AG04450 (cell line): ENCODE results near the gene CENPI. TPM values are rescaled to one million over a fixed set of nuclear protein-coding genes. Genes with fewer than 3 reads are reported as not detected.
A peak's percentile ranks its signal among the peaks of the same experiment; 100 is the strongest.
"Not testable (repeated sequence)": the region's sequence is repeated elsewhere in the genome, so short reads cannot be mapped to it uniquely, and the experiment has no call there.

Experiments used
- CTCF ChIA-PET: fragments of 300-600, 350-600 bp; formaldehyde crosslinking; extraction: SDS; loops from one replicate; lab custom pipeline; 2022; ENCODE audit warnings: antibody characterized with exemption, inconsistent platforms; lab: Charles Lee
- POLR2A ChIA-PET: fragments of 350-600 bp; formaldehyde crosslinking; extraction: SDS; loops from one replicate; lab custom pipeline; 2021; ENCODE audit warnings: antibody characterized with exemption, inconsistent platforms; lab: Yijun Ruan, JAX
- DNase-seq: peaks from one replicate; pipeline ENCODE4 v3.0.0-alpha.2; 2011; ENCODE audit warnings: low read depth, low spot score
- H3K27ac ChIP-seq: one replicate; pipeline ENCODE4 v1.5.1; 2012; ENCODE audit warnings: low read depth, low read length, control low read depth
- H3K27me3 ChIP-seq: one replicate; pipeline ENCODE4 v1.6.0; 2012; ENCODE audit warnings: low read length; ENCODE audit not compliant: control insufficient read depth, insufficient read depth
- H3K4me3 ChIP-seq: 2 replicates; pipeline ENCODE4 v1.5.1; 2011; ENCODE audit warnings: mild to moderate bottlenecking, low read depth, low read length, control low read depth
- H3K9me3 ChIP-seq: 2 replicates; pipeline ENCODE4 v1.5.1; 2012; ENCODE audit warnings: low read length; ENCODE audit not compliant: control insufficient read depth, insufficient read depth
- polyA minus RNA-seq: library from RNA; depleted of rRNA, polyadenylated mRNA; stranded (reverse); fragments of >200 nt; gene quantifications from 2 replicates; pipeline ENCODE4 v1.2.3, GENCODE V29; 2011; rRNA and poly(A)+ RNA removed
- polyA plus RNA-seq: library from polyadenylated mRNA; depleted of rRNA; stranded (reverse); fragments of >200 nt; gene quantifications from 2 replicates; pipeline ENCODE4 v1.2.3, GENCODE V29; 2011; rRNA removed
- TF ChIP-seq, protein P1 (sequence below): IDR thresholded peaks from 2 replicates; pipeline ENCODE4 v1.5.1; 2011; ENCODE audit warnings: low read depth, low read length, control low read depth, inconsistent platforms

Gene CENPI, protein sequence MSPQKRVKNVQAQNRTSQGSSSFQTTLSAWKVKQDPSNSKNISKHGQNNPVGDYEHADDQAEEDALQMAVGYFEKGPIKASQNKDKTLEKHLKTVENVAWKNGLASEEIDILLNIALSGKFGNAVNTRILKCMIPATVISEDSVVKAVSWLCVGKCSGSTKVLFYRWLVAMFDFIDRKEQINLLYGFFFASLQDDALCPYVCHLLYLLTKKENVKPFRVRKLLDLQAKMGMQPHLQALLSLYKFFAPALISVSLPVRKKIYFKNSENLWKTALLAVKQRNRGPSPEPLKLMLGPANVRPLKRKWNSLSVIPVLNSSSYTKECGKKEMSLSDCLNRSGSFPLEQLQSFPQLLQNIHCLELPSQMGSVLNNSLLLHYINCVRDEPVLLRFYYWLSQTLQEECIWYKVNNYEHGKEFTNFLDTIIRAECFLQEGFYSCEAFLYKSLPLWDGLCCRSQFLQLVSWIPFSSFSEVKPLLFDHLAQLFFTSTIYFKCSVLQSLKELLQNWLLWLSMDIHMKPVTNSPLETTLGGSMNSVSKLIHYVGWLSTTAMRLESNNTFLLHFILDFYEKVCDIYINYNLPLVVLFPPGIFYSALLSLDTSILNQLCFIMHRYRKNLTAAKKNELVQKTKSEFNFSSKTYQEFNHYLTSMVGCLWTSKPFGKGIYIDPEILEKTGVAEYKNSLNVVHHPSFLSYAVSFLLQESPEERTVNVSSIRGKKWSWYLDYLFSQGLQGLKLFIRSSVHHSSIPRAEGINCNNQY
- polyA plus RNA-seq (3.7 and 5.0 TPM in 2 replicates), polyA minus RNA-seq (8.3 and 9.1 TPM in 2 replicates)

GRCh38 chrX:101097546-101098453, at the start of gene CENPI:
TSS of gene CENPI (plus strand) at chrX:101098204. CDS start at chrX:101101071, 2,867 bp downstream.
- ChIA-PET CTCF (interaction anchor here (0.5 kb wide), 1 partner anchor 272 kb away, joined by 3 read pairs; no protein-coding TSS in a partner anchor), POLR2A (interaction anchor here (0.5 to 1.0 kb wide), 2 partner anchors 9 to 28 kb away, joined by 3 to 8 read pairs; no protein-coding TSS in a partner anchor)
- H3K27ac ChIP-seq = peak within 1 kb of the TSS; percentile 57
- H3K9me3 ChIP-seq = no peaks in the 10 kb centered on the region
- peak within 1 kb of the TSS; percentile 66 for H3K4me3 ChIP-seq
- TF ChIP-seq, protein P1, sequence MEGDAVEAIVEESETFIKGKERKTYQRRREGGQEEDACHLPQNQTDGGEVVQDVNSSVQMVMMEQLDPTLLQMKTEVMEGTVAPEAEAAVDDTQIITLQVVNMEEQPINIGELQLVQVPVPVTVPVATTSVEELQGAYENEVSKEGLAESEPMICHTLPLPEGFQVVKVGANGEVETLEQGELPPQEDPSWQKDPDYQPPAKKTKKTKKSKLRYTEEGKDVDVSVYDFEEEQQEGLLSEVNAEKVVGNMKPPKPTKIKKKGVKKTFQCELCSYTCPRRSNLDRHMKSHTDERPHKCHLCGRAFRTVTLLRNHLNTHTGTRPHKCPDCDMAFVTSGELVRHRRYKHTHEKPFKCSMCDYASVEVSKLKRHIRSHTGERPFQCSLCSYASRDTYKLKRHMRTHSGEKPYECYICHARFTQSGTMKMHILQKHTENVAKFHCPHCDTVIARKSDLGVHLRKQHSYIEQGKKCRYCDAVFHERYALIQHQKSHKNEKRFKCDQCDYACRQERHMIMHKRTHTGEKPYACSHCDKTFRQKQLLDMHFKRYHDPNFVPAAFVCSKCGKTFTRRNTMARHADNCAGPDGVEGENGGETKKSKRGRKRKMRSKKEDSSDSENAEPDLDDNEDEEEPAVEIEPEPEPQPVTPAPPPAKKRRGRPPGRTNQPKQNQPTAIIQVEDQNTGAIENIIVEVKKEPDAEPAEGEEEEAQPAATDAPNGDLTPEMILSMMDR = no peak
- no peaks in the 10 kb centered on the region for H3K27me3 ChIP-seq
- peak; percentile 69 for DNase-seq

- ChIA-PET POLR2A (no interaction called here), CTCF (interaction anchor here (0.6 kb wide), 1 partner anchor 340 kb away, joined by 3 read pairs; the partner anchor contains the start of gene RPL36A)
- TF ChIP-seq, protein P1 = no peak
- Histone ChIP-seq H3K27me3 (no peaks in the 10 kb centered on the region), H3K4me3 (peak overlapping the region; percentile 68), H3K9me3 (no peaks in the 10 kb centered on the region), H3K27ac (peak overlapping the region; percentile 75)
- no peak for DNase-seq
These were observed 46.9 kb upstream of the CENPI start for GRCh38 chrX:101051153-101051548.

DNA sequence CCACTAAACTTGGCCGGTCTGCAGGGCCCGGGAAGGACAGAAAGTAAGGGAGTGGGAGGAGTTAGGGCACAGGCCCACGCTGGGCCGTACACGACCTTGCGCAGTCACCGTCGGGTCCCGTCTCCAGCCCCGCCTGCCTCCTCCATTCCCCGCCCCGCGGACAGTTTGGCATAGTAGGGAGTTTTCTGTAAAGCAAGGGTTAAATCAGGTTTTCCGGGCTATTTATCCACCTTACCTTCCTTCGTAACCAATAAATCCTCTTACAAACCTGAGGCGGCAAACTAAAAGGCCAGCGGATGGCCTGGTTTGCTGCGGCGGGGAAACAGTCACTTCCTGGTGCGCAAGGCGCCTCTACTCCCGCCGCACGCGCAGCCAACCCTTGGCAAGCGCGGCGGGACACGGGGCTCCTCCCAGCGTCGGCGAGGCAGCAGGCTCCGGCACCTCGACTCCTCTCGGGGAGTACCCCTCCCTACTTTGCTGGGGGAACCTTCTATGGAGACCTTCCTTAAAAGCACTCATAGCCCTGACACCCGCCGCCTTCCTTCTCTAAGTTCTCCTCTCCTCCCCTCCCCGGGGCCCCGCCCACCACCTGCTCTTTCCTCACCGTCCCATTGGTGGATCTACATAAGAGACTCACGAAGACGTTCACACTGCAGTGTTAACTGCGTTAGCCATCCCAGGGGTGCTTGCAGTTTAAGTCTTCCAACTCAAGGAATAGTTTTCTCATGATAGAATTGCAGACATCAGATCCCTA, 46.3 kb upstream of the CENPI start, which contains the start of gene TRMT2B:
Gene TRMT2B (minus strand): TSS at position 563 of the 754 bp plus-strand sequence. CDS start 9,822 bp downstream, outside the sequence.
- H3K27me3 ChIP-seq = no peaks in the 10 kb centered on the region
- peak; percentile 10 for DNase-seq
- H3K4me3 ChIP-seq = peak within 1 kb of the TSS; percentile 68
- H3K27ac ChIP-seq = peak within 1 kb of the TSS; percentile 75
- ChIA-PET CTCF (no interaction called here), POLR2A (no interaction called here)
- no peaks in the 10 kb centered on the region for H3K9me3 ChIP-seq
- TF ChIP-seq, protein P1 = no peak

DNA sequence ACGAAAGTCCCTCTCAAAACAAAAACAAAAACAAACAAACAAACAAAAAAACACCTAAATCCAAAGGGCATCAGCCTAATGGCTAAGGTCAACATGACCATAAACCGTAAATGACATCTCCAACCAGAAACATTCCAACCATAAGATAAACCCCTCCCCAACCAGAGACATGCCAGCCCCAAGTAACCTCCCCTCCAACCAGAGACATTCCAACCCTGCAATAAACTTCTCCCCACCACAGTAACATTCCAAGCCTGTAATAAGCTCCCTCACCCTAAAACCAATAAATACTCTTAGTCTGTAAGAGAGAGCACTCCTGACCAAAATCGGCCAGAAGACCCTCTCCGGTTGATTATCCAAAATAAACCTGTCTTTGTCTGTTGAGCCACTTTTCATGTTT, 41.5 kb upstream of the CENPI start:
- POLR2A ChIA-PET = interaction anchor here (0.7 kb wide), 1 partner anchor 82 kb away, joined by 7 read pairs; no protein-coding TSS in a partner anchor
- H3K9me3 ChIP-seq, H3K27ac ChIP-seq, CTCF ChIA-PET, H3K4me3 ChIP-seq, DNase-seq, H3K27me3 ChIP-seq: not testable (repeated sequence)
